Heart left ventricle (tissue), 13 donors: Measurements from ENCODE around the gene ZNF791.

ENCODE experiments used
- POLR2A ChIP-seq, 2 donors: fragments of 450-650 bp; IDR thresholded peaks; one replicate each; pipeline ENCODE4 v1.6.1; 2017; ENCODE audit warnings: antibody characterized with exemption in 2 of 2, mild to moderate bottlenecking in 2 of 2, moderate library complexity in 2 of 2
- TF ChIP-seq, protein P1 (sequence below), 12 donors: fragments of 200-600 bp; sonication (generic) in 4 of 12; IDR thresholded peaks; one replicate each; pipeline versions ENCODE4 v1.5.0 to v1.8.0; 2018 to 2022; ENCODE audit warnings: antibody characterized with exemption in 12 of 12, mild to moderate bottlenecking in 5 of 12
- donor health status: ischemic (EF 13 %, LVEDD 7.1; RV severe dilation, severe dysfunction).
- donor health status: DM: no; HTN: yes; CAD: no.
- donor health status: DM: no; HTN: no; CAD: no.
- donor health status: ischemic (EF 25% LVEDD 6.9; RV normal size, moderate dysfunction).
- donor health status: ischemic (EF 25% LVEDD 5.7; RV mildly dilated, moderate dysfunction).
- donor health status: ischemic (EF 35%, LVEDD 5.7; RV mildly dilated, moderate dysfunction).
- donor health status: nonischemic (EF 11% LVEDD 7.7; RV severe dilation, severe dysfunction).
- donor health status: DM: yes; HTN: yes; CAD: no.
- donor health status: PGD.
- donor health status: ischemic (EF 29% LVEDD 5.4; RV normal size, mild dysfunction).
- donor health status: nonischemic (EF 23%, LVEDD 6.1; RV moderate dilation, normal function).

DNA sequence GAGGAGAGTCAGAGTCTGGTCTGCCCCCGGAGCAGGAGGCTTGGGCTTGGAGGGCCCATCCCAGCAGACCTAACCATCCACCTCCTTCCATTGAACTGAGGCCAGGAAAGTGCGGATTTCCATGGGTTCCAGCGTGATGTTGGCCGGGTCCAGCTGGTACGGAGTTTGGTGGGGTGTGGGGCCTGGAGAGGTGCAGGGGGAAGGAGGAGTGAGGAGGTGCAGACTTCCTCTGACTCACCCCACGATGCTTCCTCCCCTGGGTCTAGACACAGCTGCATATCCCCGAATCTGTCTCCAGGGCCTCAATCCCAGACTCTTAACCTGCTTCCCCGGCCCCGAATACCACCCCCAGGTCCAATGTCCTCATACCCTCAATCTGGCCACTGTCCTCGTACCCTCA is 35.8 kb downstream of the ZNF791 start:
- TF ChIP-seq POLR2A (IDR thresholded peaks at IDR 0.05) = no peak
- TF ChIP-seq, protein P1, sequence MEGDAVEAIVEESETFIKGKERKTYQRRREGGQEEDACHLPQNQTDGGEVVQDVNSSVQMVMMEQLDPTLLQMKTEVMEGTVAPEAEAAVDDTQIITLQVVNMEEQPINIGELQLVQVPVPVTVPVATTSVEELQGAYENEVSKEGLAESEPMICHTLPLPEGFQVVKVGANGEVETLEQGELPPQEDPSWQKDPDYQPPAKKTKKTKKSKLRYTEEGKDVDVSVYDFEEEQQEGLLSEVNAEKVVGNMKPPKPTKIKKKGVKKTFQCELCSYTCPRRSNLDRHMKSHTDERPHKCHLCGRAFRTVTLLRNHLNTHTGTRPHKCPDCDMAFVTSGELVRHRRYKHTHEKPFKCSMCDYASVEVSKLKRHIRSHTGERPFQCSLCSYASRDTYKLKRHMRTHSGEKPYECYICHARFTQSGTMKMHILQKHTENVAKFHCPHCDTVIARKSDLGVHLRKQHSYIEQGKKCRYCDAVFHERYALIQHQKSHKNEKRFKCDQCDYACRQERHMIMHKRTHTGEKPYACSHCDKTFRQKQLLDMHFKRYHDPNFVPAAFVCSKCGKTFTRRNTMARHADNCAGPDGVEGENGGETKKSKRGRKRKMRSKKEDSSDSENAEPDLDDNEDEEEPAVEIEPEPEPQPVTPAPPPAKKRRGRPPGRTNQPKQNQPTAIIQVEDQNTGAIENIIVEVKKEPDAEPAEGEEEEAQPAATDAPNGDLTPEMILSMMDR (IDR thresholded peaks at IDR 0.05) = no peak
